Kidney (tissue), 14 donors: ENCODE measurements around the gene HEATR3. TPM values are rescaled to one million over a fixed set of nuclear protein-coding genes. Genes with fewer than 3 reads are reported as not detected.

Experiments used
- DNase-seq, 5 donors: peaks; one replicate each; pipeline ENCODE4 v3.0.0-alpha.2; 2013 to 2020
- FAIRE-seq: peaks from 2 replicates; lab custom pipeline; 2012; peaks lifted over from hg19 to GRCh38; lab: Jason Lieb, UNC
- H3K27ac ChIP-seq, 2 donors: one replicate each; pipeline ENCODE4 v1.7.0; 2013; ENCODE audit warnings: low read depth in 2 of 2, low read length in 2 of 2, inconsistent platforms in 1 of 2
- H3K27me3 ChIP-seq: one replicate; pipeline ENCODE4 v1.7.1; 2013; ENCODE audit warnings: low read length, inconsistent platforms; ENCODE audit not compliant: control insufficient read depth, insufficient read depth
- H3K36me3 ChIP-seq, 3 donors: one replicate each; pipeline versions ENCODE4 v1.7.0 to v1.7.1; 2013; ENCODE audit warnings: low read length in 3 of 3, control low read depth in 1 of 3, inconsistent platforms in 1 of 3; ENCODE audit not compliant: insufficient read depth in 3 of 3, control insufficient read depth in 2 of 3
- H3K4me1 ChIP-seq, 3 donors: one replicate each; pipeline versions ENCODE4 v1.7.0 to v1.7.1; 2013; ENCODE audit warnings: low read length in 3 of 3, inconsistent platforms in 1 of 3, low read depth in 1 of 3; ENCODE audit not compliant: control insufficient read depth in 2 of 3, insufficient read depth in 2 of 3
- H3K4me3 ChIP-seq, 3 donors: one replicate each; pipeline versions ENCODE4 v1.7.0 to v1.8.1; 2013; ENCODE audit warnings: low read length in 3 of 3, control low read depth in 1 of 3, inconsistent platforms in 1 of 3
- H3K9ac ChIP-seq, 3 donors: one replicate each; pipeline versions ENCODE4 v1.7.0 to v1.7.1; 2013; ENCODE audit warnings: low read length in 3 of 3, control low read depth in 1 of 3, inconsistent platforms in 1 of 3
- H3K9me3 ChIP-seq, 3 donors: one replicate each; pipeline versions ENCODE4 v1.7.0 to v1.7.1; 2013; ENCODE audit warnings: low read length in 3 of 3, control low read depth in 1 of 3, inconsistent platforms in 1 of 3; ENCODE audit not compliant: control insufficient read depth in 2 of 3, insufficient read depth in 1 of 3
- CTCF ChIP-seq: IDR thresholded peaks from 3 replicates; pipeline ENCODE4 v1.5.1; 2012; ENCODE audit warnings: mild to moderate bottlenecking, moderate library complexity, borderline replicate concordance; ENCODE audit not compliant: insufficient read depth; ENCODE audit errors: extremely low read depth
- intact Hi-C: fragments of 100-400 bp; cut with DNase I; formaldehyde crosslinking; loops from one replicate; pipeline ENCODE4 v1.11.1; 2022
- polyA plus RNA-seq: library from polyadenylated mRNA; stranded (reverse); fragments of 350-450 nt; fragmentation: Illumina TruSeq; extraction: RNeasy Lipid Tissue Mini Kit (QIAGEN cat#74804); gene quantifications from one replicate; pipeline ENCODE4 v1.2.3, GENCODE V29; 2014; ENCODE audit warnings: low read depth, low replicate concordance; ENCODE audit not compliant: insufficient read depth
- total RNA-seq: library from RNA; stranded (reverse); fragmentation: NEBNext Ultra II Directional; extraction: Animal tissue kit (Norgen Biotek cat#: 25700); gene quantifications from one replicate; pipeline ENCODE4 v1.2.1, GENCODE V29; 2021
- donor health status: control.
- donor health status: control.
- donor health status: control.
- donor health status: control.
- donor health status: control.
- donor health status: DM: yes; HTN: yes; CAD: no.
- donor health status: Normal renal cell carcinoma (clear cell type).

The HEATR3 gene
- total and polyA plus RNA-seq, 2 donors from 2014 or later: 8.9 to 19.5 TPM

DNA sequence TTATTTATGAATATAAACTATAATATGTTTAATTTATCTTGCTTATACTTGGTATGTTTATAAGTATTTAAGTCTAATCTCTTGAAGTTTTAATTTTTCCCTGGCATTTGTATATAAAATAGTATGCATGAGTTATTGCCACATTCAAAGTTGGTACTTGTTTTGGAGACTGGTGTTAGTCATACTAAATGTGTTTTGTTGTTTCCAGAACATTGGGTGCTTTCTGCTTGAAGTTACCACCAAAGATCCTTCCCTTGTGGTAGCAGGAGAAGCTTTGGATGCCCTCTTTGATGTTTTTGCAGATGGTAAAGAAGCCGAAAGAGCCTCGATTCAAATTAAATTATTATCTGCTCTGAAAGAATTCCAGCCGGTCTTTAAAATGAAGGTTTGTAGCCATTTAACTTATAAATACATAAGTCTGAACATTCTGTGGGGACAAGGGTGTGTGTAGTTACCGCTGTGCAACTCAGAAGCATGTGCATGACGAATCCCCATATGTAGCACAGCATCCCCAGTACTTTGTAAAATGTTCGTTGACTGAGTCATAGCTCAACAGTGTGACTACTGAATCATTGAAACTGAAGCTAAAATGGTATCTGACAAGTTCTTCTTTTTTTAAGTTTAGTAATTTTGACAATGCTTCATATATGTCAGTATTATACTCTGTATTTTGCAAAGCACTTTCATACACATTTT lies 36.4 kb downstream of the HEATR3 start:
- H3K27ac ChIP-seq: no peak overlapping the region
- DNase-seq (no peak), FAIRE-seq (no peak)
- intact Hi-C loops: no loop called here
- H3K4me3 ChIP-seq: no peak overlapping the region
- no peaks in the 10 kb centered on the region for H3K4me1 ChIP-seq
- TF ChIP-seq CTCF: no peak
- peaks cover 0 to 20% (median 5%) of the 10 kb centered on the region in 3 donors for H3K36me3 ChIP-seq
- no peak overlapping the region for H3K9ac ChIP-seq
- no peaks in the 10 kb centered on the region for H3K9me3 ChIP-seq
- no peaks in the 10 kb centered on the region for H3K27me3 ChIP-seq

GRCh38 chr16:50103764-50104163 lies 38.0 kb downstream of the HEATR3 start:
- no peak for DNase-seq
- Histone ChIP-seq H3K27ac (no peak overlapping the region), H3K36me3 (peaks cover 0 to 20% (median 5%) of the 10 kb centered on the region in 3 donors), H3K27me3 (no peaks in the 10 kb centered on the region), H3K9ac (no peak overlapping the region), H3K4me3 (no peak overlapping the region), H3K9me3 (no peaks in the 10 kb centered on the region), H3K4me1 (no peaks in the 10 kb centered on the region)
- TF ChIP-seq CTCF: no peak
- intact Hi-C loops: no loop called here
- FAIRE-seq: no peak

- Histone ChIP-seq H3K27ac (no peak overlapping the region), H3K9me3 (no peaks in the 10 kb centered on the region), H3K36me3 (no peaks in the 10 kb centered on the region), H3K4me1 (no peaks in the 10 kb centered on the region), H3K4me3 (no peak overlapping the region), H3K27me3 (no peaks in the 10 kb centered on the region), H3K9ac (no peak overlapping the region)
- intact Hi-C loops: no loop called here
- FAIRE-seq: no peak
- no peak for DNase-seq
- TF ChIP-seq CTCF: no peak
These were observed 48.8 kb downstream of the HEATR3 start for GRCh38 chr16:50114357-50115129.
